T-cell (primary cell): ENCODE results near the gene LHFPL3. TPM values are rescaled to one million over a fixed set of nuclear protein-coding genes. Genes with fewer than 3 reads are reported as not detected.

ENCODE experiments used
- ATAC-seq, 4 experiments: fragments of 200-7000 bp in 3 of 4; fragments of 150-1000 bp in 1 of 4; cut with Tn5 transposase; replicated peaks in 1 of 4; 1 replicate in 3 of 4; 2 replicates in 1 of 4; pipeline ENCODE4 v1.10.0; 2021; ENCODE audit warnings: moderate library complexity in 3 of 4, mild to moderate bottlenecking in 2 of 4, moderate number of reproducible peaks in 1 of 4
- CTCF ChIA-PET, 2 donors: fragments of 300-600 bp; sonication (Branson Sonifier 250); formaldehyde crosslinking; loops; one replicate each; lab custom pipeline; 2022; ENCODE audit warnings: antibody characterized with exemption in 2 of 2; lab: Charles Lee
- POLR2A ChIA-PET, 2 donors: fragments of 300-600 bp; sonication (Branson Sonifier 250); formaldehyde crosslinking; loops; one replicate each; lab custom pipeline; 2022; ENCODE audit warnings: antibody characterized with exemption in 2 of 2; lab: Charles Lee
- DNase-seq, 35 experiments: peaks; one replicate each; pipeline versions ENCODE4 v3.0.0 to v3.0.0-alpha.2; 2013 to 2023
- H3K27ac ChIP-seq: one replicate; pipeline ENCODE4 v1.5.1; 2013; ENCODE audit warnings: low read length
- H3K27me3 ChIP-seq, 2 experiments: replicated peaks in 1 of 2; 1 replicate in 1 of 2; 2 replicates in 1 of 2; pipeline versions ENCODE4 v1.6.1 to v1.7.0; 2013; ENCODE audit warnings: low read length in 1 of 2, mixed read lengths in 1 of 2; ENCODE audit not compliant: control insufficient read depth in 2 of 2, insufficient read depth in 2 of 2; ENCODE audit errors: extremely low read depth in 1 of 2
- H3K36me3 ChIP-seq, 2 donors: 1 replicate in 1 of 2; 2 replicates in 1 of 2; pipeline versions ENCODE4 v1.6.1 to v1.7.0; 2013; ENCODE audit warnings: low read length in 1 of 2; ENCODE audit not compliant: control insufficient read depth in 2 of 2, insufficient read depth in 1 of 2; ENCODE audit errors: extremely low read depth in 1 of 2
- H3K4me1 ChIP-seq, 2 experiments: 1 replicate in 1 of 2; 2 replicates in 1 of 2; pipeline versions ENCODE4 v1.6.1 to v1.7.0; 2013; ENCODE audit warnings: low read length in 2 of 2, mixed read lengths in 1 of 2; ENCODE audit not compliant: insufficient read depth in 2 of 2, control insufficient read depth in 1 of 2; ENCODE audit errors: extremely low read depth in 1 of 2
- H3K4me3 ChIP-seq, 2 donors: 1 replicate in 1 of 2; 2 replicates in 1 of 2; pipeline versions ENCODE4 v1.5.1 to v1.7.0; 2013; ENCODE audit warnings: mild to moderate bottlenecking in 2 of 2, low read length in 1 of 2, moderate library complexity in 1 of 2; ENCODE audit not compliant: control insufficient read depth in 1 of 2; ENCODE audit errors: extremely low read depth in 1 of 2
- H3K9me3 ChIP-seq: 2 replicates; pipeline ENCODE4 v1.7.0; 2013
- H3K27ac Mint-ChIP-seq, 2 donors: one replicate each; pipeline ENCODE4 v1.8.0; 2020 to 2021; ENCODE audit warnings: mild to moderate bottlenecking in 2 of 2, mixed read lengths in 2 of 2
- H3K27me3 Mint-ChIP-seq, 2 donors: one replicate each; pipeline ENCODE4 v1.8.0; 2021 to 2022; ENCODE audit warnings: mixed read lengths in 2 of 2
- H3K36me3 Mint-ChIP-seq: one replicate; pipeline ENCODE4 v1.8.0; 2021; ENCODE audit warnings: mixed read lengths
- H3K4me1 Mint-ChIP-seq, 3 donors: one replicate each; pipeline ENCODE4 v1.8.0; 2020 to 2022; ENCODE audit warnings: mixed read lengths in 3 of 3, mild to moderate bottlenecking in 1 of 3
- H3K4me3 Mint-ChIP-seq, 3 donors: one replicate each; pipeline ENCODE4 v1.8.0; 2020 to 2022; ENCODE audit warnings: mild to moderate bottlenecking in 3 of 3, mixed read lengths in 3 of 3, moderate library complexity in 3 of 3
- H3K9me3 Mint-ChIP-seq, 3 donors: one replicate each; pipeline ENCODE4 v1.8.0; 2020 to 2022; ENCODE audit warnings: mixed read lengths in 3 of 3
- WGBS: methylation state at CpG from one replicate; pipeline ENCODE4 v1.1.5; 2013; ENCODE audit warnings: missing lambda C conversion rate; ENCODE audit not compliant: insufficient coverage; 5-methylcytosine and 5-hydroxymethylcytosine counted together
- total RNA-seq, 35 experiments: library from RNA in 6 of 35; stranded (reverse) in 6 of 35; fragments of 120-200 nt in 1 of 35; gene quantifications; one replicate each; pipeline versions ENCODE4 v1.2.1 to v1.2.4 and lab custom pipeline; 2013 to 2026

The LHFPL3 gene
- total RNA-seq, 5 donors from 2014 or later (not counting 1 experiment from before 2014, with no cell fraction given): not detected

- H3K27me3 ChIP-seq: peaks cover 0 to 6% of the 10 kb centered on the region in 2 experiments
- DNase-seq: no peak
- POLR2A ChIA-PET: no interaction called here
- no peak for ATAC-seq
- H3K4me1 ChIP-seq: no peaks in the 10 kb centered on the region
- Mint-ChIP-seq H3K27me3 (peaks cover 8 to 37% of the 10 kb centered on the region in 2 donors), H3K4me3 (no peak overlapping the region), H3K36me3 (no peaks in the 10 kb centered on the region), H3K4me1 (no peaks in the 10 kb centered on the region), H3K27ac (no peak overlapping the region), H3K9me3 (no peaks in the 10 kb centered on the region)
- H3K36me3 ChIP-seq: no peaks in the 10 kb centered on the region
- no CpG with 5 or more reads among the region's 7 CpGs for WGBS
- no peaks in the 10 kb centered on the region for H3K9me3 ChIP-seq
- no peak overlapping the region for H3K4me3 ChIP-seq
- CTCF ChIA-PET: no interaction called here
- no peak overlapping the region for H3K27ac ChIP-seq
These were observed 464.7 kb downstream of the LHFPL3 start for GRCh38 chr7:104793066-104793465.

GRCh38 chr7:104794154-104794553 lies 465.8 kb downstream of the LHFPL3 start:
- H3K27me3 ChIP-seq: peaks cover 0 to 6% of the 10 kb centered on the region in 2 experiments
- Mint-ChIP-seq H3K27me3 (peaks cover 6 to 36% of the 10 kb centered on the region in 2 donors), H3K27ac (no peak overlapping the region), H3K4me3 (no peak overlapping the region), H3K9me3 (no peaks in the 10 kb centered on the region), H3K4me1 (no peaks in the 10 kb centered on the region), H3K36me3 (no peaks in the 10 kb centered on the region)
- H3K27ac ChIP-seq: no peak overlapping the region
- H3K4me3 ChIP-seq: no peak overlapping the region
- no peak for ATAC-seq
- H3K4me1 ChIP-seq: no peaks in the 10 kb centered on the region
- no peak for DNase-seq
- 65% methylated on average over 2 of the region's 3 CpGs for WGBS
- POLR2A ChIA-PET: no interaction called here
- H3K9me3 ChIP-seq: no peaks in the 10 kb centered on the region
- CTCF ChIA-PET: no interaction called here
- no peaks in the 10 kb centered on the region for H3K36me3 ChIP-seq

GRCh38 chr7:104794589-104794988 lies 466.2 kb downstream of the LHFPL3 start:
- peaks cover 9 to 36% of the 10 kb centered on the region in 2 donors for H3K27me3 Mint-ChIP-seq

GRCh38 chr7:104795086-104795485 lies 466.7 kb downstream of the LHFPL3 start:
- peaks cover 13 to 38% of the 10 kb centered on the region in 2 donors for H3K27me3 Mint-ChIP-seq

More at GRCh38 chr7:104794589-104794988, 466.2 kb downstream of the LHFPL3 start:
- H3K4me3 Mint-ChIP-seq: no peak overlapping the region
- ChIA-PET CTCF (no interaction called here), POLR2A (no interaction called here)
- Histone ChIP-seq H3K9me3 (no peaks in the 10 kb centered on the region), H3K36me3 (no peaks in the 10 kb centered on the region), H3K4me1 (no peaks in the 10 kb centered on the region), H3K27ac (no peak overlapping the region), H3K4me3 (no peak overlapping the region), H3K27me3 (peaks cover 0 to 6% of the 10 kb centered on the region in 2 experiments)
- no peak overlapping the region for H3K27ac Mint-ChIP-seq
- ATAC-seq (no peak), DNase-seq (no peak)
- no peaks in the 10 kb centered on the region for H3K4me1 Mint-ChIP-seq
- no peaks in the 10 kb centered on the region for H3K36me3 Mint-ChIP-seq
- H3K9me3 Mint-ChIP-seq: no peaks in the 10 kb centered on the region
- WGBS: no CpG with 5 or more reads among the region's 3 CpGs

GRCh38 chr7:104795616-104796398 lies 467.4 kb downstream of the LHFPL3 start:
- no peaks in the 10 kb centered on the region for H3K9me3 Mint-ChIP-seq
- Histone ChIP-seq H3K27ac (no peak overlapping the region), H3K9me3 (no peaks in the 10 kb centered on the region), H3K36me3 (no peaks in the 10 kb centered on the region), H3K4me1 (no peaks in the 10 kb centered on the region), H3K4me3 (no peak overlapping the region), H3K27me3 (peaks cover 0 to 6% of the 10 kb centered on the region in 2 experiments)
- peaks cover 18 to 41% of the 10 kb centered on the region in 2 donors for H3K27me3 Mint-ChIP-seq
- ATAC-seq: no peak
- no peaks in the 10 kb centered on the region for H3K4me1 Mint-ChIP-seq
- 78% methylated on average over 4 of the region's 7 CpGs for WGBS
- POLR2A ChIA-PET: no interaction called here
- CTCF ChIA-PET: no interaction called here
- no peaks in the 10 kb centered on the region for H3K36me3 Mint-ChIP-seq
- no peak overlapping the region for H3K27ac Mint-ChIP-seq
- no peak for DNase-seq
- no peak overlapping the region for H3K4me3 Mint-ChIP-seq

More at GRCh38 chr7:104795086-104795485, 466.7 kb downstream of the LHFPL3 start:
- Histone ChIP-seq H3K36me3 (no peaks in the 10 kb centered on the region), H3K27ac (no peak overlapping the region), H3K9me3 (no peaks in the 10 kb centered on the region), H3K4me3 (no peak overlapping the region), H3K27me3 (peaks cover 0 to 6% of the 10 kb centered on the region in 2 experiments), H3K4me1 (no peaks in the 10 kb centered on the region)
- H3K27ac Mint-ChIP-seq: no peak overlapping the region
- no peak for ATAC-seq
- DNase-seq: no peak
- H3K4me3 Mint-ChIP-seq: no peak overlapping the region
- CTCF ChIA-PET: no interaction called here
- no peaks in the 10 kb centered on the region for H3K4me1 Mint-ChIP-seq
- 40% methylated on average over 2 of the region's 7 CpGs for WGBS
- POLR2A ChIA-PET: no interaction called here
- no peaks in the 10 kb centered on the region for H3K36me3 Mint-ChIP-seq
- no peaks in the 10 kb centered on the region for H3K9me3 Mint-ChIP-seq

- H3K27ac Mint-ChIP-seq: no peak overlapping the region
- H3K27me3 Mint-ChIP-seq: peaks cover 28 to 34% of the 10 kb centered on the region in 2 donors
- H3K36me3 ChIP-seq: no peaks in the 10 kb centered on the region
- H3K9me3 Mint-ChIP-seq: peaks cover 0 to 4% (median 0%) of the 10 kb centered on the region in 3 donors
- H3K4me1 ChIP-seq: no peaks in the 10 kb centered on the region
- DNase-seq (no peak), ATAC-seq (no peak)
- ChIA-PET CTCF (no interaction called here), POLR2A (no interaction called here)
- 91% methylated on average over 3 of the region's 4 CpGs for WGBS
- no peak overlapping the region for H3K4me3 ChIP-seq
- no peaks in the 10 kb centered on the region for H3K9me3 ChIP-seq
- no peak overlapping the region for H3K4me3 Mint-ChIP-seq
- no peak overlapping the region for H3K27ac ChIP-seq
- no peaks in the 10 kb centered on the region for H3K36me3 Mint-ChIP-seq
- H3K27me3 ChIP-seq: peaks cover 0 to 6% of the 10 kb centered on the region in 2 experiments
- no peaks in the 10 kb centered on the region for H3K4me1 Mint-ChIP-seq
These were observed 471.9 kb downstream of the LHFPL3 start for GRCh38 chr7:104800307-104800706.
